OCI-M2 (cell line): Measurements from ENCODE around the gene HIBCH.
"Not testable (repeated sequence)": the region's sequence is repeated elsewhere in the genome, so short reads cannot be mapped to it uniquely, and the experiment has no call there.

Experiments used
- DNase-seq: peaks from one replicate; lab custom pipeline; 2025; ENCODE audit not compliant: unreplicated experiment; lab: John Stamatoyannopoulos, UW

Gene HIBCH

GRCh38 chr2:190343089-190343535, 23.5 kb upstream of the HIBCH start:
- DNase-seq: no peak

GRCh38 chr2:190342611-190343010, 23.0 kb upstream of the HIBCH start:
- DNase-seq: no peak

DNA sequence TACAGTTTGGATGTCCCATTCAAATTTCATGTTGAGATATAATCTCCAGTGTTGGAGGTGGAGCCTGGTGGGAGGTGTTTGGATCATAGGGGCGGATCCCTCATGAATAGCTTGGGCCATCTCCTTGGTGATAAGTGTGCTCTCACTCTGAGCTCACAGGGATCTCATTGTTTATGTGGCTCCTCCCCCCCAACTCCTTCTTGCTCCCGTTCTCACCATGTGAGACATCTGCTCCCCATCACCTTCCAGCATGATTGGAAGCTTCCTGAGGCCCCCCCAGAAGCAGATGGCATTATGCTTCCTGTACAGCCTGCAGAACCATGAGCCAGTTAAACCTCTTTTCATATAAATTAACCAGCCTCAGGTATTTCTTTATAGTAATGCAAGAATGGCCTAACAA, 20.7 kb upstream of the HIBCH start:
- peak; percentile 29 for DNase-seq

DNA sequence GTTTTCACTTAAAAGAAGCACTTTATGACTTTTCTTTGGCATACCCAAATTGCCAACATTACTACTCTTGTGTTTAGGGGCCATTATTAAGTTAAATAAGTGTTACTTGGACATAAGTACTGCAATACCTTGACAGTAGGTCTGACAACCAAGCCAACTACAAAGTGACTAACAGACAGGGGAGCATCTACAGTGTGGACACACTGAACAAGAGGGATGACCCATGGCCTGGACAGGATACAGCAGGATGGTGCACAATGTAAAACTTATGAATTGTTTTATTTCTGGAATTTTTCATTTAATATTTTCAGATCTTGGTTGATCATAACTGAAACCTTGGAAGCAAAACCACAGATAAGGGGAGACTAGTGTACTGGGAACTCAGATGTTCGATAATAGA, 19.8 kb upstream of the HIBCH start:
- no peak for DNase-seq

GRCh38 chr2:190338453-190338852, 18.8 kb upstream of the HIBCH start:
- DNase-seq: no peak

- no peak for DNase-seq
Measured at GRCh38 chr2:190336420-190336819, 16.8 kb upstream of the HIBCH start.

DNA sequence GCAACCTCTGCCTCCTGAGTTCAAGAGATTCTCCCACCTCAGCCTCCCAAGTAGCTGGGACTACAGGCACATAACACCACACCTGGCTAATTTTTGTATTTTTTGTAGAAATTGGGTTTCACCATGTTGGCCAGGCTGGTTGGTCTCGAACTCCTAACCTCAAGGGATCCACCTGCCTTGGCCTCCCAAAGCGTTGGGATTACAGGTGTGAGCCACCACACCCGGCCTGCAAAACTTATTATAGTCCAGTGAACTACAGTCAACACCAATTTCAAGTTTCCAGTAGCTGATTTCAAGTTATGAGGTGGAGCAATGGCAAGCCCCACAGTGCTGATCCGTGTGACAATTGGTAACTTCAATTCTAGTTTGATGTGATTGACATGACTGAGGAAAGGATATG, 16.0 kb upstream of the HIBCH start:
- not testable (repeated sequence) for DNase-seq

DNA sequence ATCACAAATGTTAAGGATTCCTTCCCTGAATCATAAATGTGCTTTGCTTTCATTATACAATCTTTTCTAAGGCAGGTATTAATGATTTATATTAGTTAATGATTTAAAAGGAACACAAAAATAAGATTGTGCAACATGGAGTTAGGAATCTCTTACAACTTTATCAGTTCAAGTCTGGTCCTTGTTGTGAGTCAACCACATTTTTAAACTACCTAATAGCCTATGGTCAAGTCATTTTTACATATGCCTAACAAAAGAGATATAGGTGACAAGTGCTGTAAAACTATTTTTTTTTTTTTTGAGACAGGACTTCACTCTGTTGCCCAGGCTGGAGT, 15.6 kb upstream of the HIBCH start:
- no peak for DNase-seq

DNA sequence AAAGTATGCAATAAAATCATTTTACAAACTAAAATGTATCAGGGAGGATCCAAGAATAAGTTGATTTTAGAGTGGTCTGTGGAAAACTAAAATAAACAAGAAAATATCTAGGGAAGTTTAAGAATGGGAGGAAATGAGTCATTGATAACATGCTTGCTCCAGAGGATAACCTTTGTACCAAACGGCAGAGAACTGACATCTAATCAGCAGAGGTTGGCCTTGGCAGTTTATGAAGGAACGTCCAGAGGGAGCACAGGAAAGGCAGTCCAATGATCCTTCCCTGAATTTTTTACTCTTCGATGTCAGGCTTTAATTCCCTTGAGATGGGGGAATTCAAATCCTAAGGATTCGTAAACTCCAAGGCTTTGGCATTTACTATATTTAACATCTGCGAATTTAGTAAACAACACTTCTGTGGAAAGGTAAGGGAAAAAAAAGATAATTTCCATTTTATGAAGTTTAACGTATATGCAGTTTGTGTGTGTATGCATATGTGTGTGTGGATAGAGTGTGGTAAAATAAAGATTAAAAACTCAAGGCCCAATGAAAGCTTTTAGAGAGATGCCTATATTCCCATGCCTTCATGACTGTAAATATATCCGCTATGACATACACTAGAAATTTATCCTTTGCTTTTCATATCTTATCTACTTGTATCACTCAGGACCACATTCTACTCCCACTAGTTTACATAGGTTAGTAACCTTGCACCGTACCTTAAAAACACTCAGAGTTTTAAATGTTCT, 15.0 kb upstream of the HIBCH start:
- DNase-seq: no peak

DNA sequence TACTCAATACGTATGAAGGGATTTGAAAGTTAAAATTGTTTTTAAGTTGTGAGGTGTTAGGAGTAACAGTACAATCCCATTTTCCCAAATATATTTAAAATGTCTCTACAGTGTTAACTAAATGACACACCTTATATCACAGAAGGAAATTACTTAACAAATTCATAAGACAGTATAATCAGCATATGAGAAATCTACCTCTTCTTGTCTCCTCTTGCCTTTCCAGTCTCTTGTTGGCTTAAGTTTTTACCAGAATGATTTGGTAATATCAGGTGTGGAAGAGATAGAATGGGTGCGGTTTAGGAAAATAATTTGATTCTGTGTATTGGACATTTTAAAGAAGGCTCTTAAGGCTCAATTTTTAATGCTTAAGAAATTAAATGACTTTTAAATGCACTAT, 14.3 kb upstream of the HIBCH start:
- DNase-seq: no peak

DNA sequence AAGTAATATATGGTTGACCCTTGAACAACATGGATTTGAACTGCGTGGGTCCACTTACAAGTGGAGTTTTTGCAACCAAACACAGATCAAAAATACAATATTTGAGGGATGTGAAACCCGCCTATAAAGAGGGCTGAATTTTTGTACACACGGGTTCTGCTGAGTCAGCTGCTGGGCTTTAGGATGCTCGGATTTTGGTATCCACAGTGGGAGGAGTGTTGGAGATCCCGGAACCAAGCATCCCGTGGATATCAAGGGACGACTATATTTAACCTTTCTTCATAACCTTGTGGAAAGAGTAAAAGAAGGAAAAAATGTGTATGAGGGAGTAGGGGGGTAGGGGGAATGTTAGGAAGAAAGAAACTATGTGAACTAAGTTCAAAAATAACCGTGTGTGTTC, 13.8 kb upstream of the HIBCH start:
- no peak for DNase-seq

DNA sequence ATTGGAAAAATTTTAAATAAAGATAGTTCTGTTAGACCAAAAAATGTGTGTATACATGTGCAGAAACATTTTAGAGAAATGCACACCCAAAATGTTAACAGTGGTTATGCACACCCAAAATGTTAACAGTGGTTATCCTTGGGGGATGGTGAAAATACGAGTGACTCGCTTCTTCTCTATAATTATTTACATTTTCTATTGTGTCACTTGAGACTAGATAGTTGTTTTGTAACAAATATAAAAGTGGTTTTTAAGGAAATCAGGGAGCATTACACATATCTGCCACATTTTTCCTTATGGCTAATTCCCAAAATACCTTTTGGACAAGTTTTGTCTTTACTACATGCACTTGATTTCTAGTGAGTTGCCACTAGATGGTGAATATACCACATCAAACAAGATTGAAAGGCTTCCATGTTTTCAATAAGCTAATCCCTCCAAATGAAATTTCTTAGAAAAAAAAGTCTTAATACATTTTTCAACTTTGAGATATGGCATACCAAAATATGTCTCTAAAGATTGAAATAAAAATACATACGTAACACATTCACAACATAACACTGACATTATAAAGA, 9.0 kb upstream of the HIBCH start:
- no peak for DNase-seq

GRCh38 chr2:190327867-190328572, 8.4 kb upstream of the HIBCH start:
- DNase-seq: no peak

GRCh38 chr2:190325588-190325987, 6.0 kb upstream of the HIBCH start:
- DNase-seq: no peak

DNA sequence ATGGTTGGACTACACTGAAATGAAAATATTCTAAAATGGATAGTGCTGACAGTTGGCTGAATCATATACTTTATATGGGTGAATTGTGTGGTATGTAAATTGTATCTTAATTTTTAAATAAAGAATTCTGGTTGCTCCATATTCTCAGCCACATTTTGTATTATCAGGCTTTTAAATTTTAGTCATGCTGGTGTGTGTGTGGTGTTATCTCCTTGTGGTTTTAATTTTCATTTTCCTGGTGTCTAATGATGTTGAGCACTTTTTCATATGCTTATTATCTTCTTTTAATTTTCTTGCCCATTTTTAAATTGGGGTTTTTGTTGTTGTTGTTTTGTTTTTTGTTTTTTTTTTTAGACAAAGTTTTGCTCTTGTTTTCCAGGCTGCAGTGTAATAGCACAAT, 3.8 kb upstream of the HIBCH start:
- no peak for DNase-seq

- DNase-seq: no peak
Measured at GRCh38 chr2:190320696-190321095, 1.1 kb upstream of the HIBCH start.

- DNase-seq: no peak
Measured at GRCh38 chr2:190318931-190319554, 583 bp downstream of the HIBCH start.

GRCh38 chr2:190318514-190318913, 1.1 kb downstream of the HIBCH start:
- no peak for DNase-seq

GRCh38 chr2:190315273-190315672, 4.4 kb downstream of the HIBCH start:
- no peak for DNase-seq

DNA sequence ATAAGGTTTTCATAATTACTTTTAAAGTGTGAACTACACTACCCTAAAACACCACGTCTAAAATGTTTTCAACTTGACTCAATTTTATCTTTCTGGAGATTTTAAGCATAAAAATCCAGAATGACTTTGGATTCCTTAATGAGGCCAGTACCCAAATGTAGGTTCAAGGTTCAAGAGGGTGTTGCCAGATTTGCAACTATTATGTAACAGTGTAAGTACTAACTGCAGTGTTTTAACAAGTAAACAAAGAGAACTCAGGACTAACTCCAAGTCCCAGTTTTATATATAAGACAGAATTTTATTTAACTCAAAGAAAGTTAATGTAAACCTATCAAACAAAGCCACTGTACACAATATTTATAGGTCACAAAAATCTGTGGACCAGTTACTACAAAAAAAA, 5.7 kb downstream of the HIBCH start:
- no peak for DNase-seq

- not testable (repeated sequence) for DNase-seq
Measured at GRCh38 chr2:190312635-190313025, 7.0 kb downstream of the HIBCH start.
